Left lung (tissue), 10 donors: ENCODE measurements around the gene AMIGO3. TPM values are rescaled to one million over a fixed set of nuclear protein-coding genes. Genes with fewer than 3 reads are reported as not detected.

Source experiments
- ATAC-seq: fragments of 200-7000 bp; cut with Tn5 transposase; one replicate; pipeline ENCODE4 v1.9.1; 2020; ENCODE audit warnings: moderate library complexity
- DNase-seq, 4 donors: peaks; one replicate each; pipeline ENCODE4 v3.0.0-alpha.2; 2013 to 2020
- H3K27ac ChIP-seq, 2 donors: fragments of 200-600 bp; sonication (generic) in 1 of 2; one replicate each; pipeline versions ENCODE4 v1.5.0 to v1.8.0; 2020 to 2021
- H3K27me3 ChIP-seq, 2 donors: fragments of 200-600 bp; sonication (generic) in 1 of 2; one replicate each; pipeline versions ENCODE4 v1.5.0 to v1.8.0; 2020 to 2021
- H3K36me3 ChIP-seq, 2 donors: fragments of 200-600 bp; sonication (generic) in 1 of 2; one replicate each; pipeline versions ENCODE4 v1.5.0 to v1.8.0; 2020 to 2021
- H3K4me1 ChIP-seq, 2 donors: fragments of 200-600 bp; one replicate each; pipeline ENCODE4 v1.8.0; 2021
- H3K4me3 ChIP-seq, 2 donors: fragments of 200-600 bp; sonication (generic) in 1 of 2; one replicate each; pipeline versions ENCODE4 v1.5.0 to v1.8.0; 2020 to 2021; ENCODE audit warnings: mild to moderate bottlenecking in 1 of 2
- H3K9me3 ChIP-seq, 2 donors: fragments of 200-600 bp; sonication (generic) in 1 of 2; one replicate each; pipeline versions ENCODE4 v1.5.0 to v1.8.0; 2020 to 2021
- CTCF ChIP-seq, 2 donors: fragments of 200-600 bp; sonication (generic) in 1 of 2; IDR thresholded peaks; one replicate each; pipeline versions ENCODE4 v1.5.0 to v1.8.0; 2021; ENCODE audit warnings: antibody characterized with exemption in 2 of 2
- intact Hi-C, 2 donors: fragments of 100-400 bp; cut with DNase I; formaldehyde crosslinking; loops; one replicate each; pipeline versions ENCODE4 v1.11.2 to v1.14.2; 2022
- polyA plus RNA-seq, 6 donors: library from polyadenylated mRNA; unstranded; fragments of 120-200 nt; gene quantifications; one replicate each; pipeline ENCODE4 v1.2.1, GENCODE V29; 2013; ENCODE audit not compliant: insufficient read length in 6 of 6
- total RNA-seq, 2 donors: library from RNA; stranded (reverse); fragmentation: NEBNext Ultra II Directional; extraction: Animal tissue kit (Norgen Biotek cat#: 25700); gene quantifications; one replicate each; pipeline ENCODE4 v1.2.1, GENCODE V29; 2021
- donor health status: DM: no; HTN: yes; CAD: no.
- donor health status: DM: no; HTN: no; CAD: no.

The AMIGO3 gene
- total and polyA plus RNA-seq, 8 donors, result 0.47 to 2.4 (median 1.8) TPM; not detected in 1

GRCh38 chr3:49715611-49716121 lies 3.8 kb downstream of the AMIGO3 start:
- TF ChIP-seq CTCF (IDR thresholded peaks at IDR 0.05), result no peak
- Histone ChIP-seq H3K27me3 (no peaks in the 10 kb centered on the region), H3K4me3 (no peak overlapping the region), H3K27ac (no peak overlapping the region), H3K4me1 (peaks cover 8 to 27% of the 10 kb centered on the region in 2 donors), H3K36me3 (peaks cover 0 to 43% of the 10 kb centered on the region in 2 donors), H3K9me3 (no peaks in the 10 kb centered on the region)
- no peak for ATAC-seq
- DNase-seq, result peak in 2 of 4 donors; percentile 27 to 47
- intact Hi-C loops, result loop anchor here in 1 of 2 donors (10.0 kb wide), 1 partner anchor 119 kb away; no protein-coding TSS in a partner anchor

GRCh38 chr3:49714728-49715550 lies 4.5 kb downstream of the AMIGO3 start:
- no peak for TF ChIP-seq CTCF (IDR thresholded peaks at IDR 0.05)
- Histone ChIP-seq H3K36me3 (peaks cover 0 to 39% of the 10 kb centered on the region in 2 donors), H3K4me1 (peaks cover 8 to 20% of the 10 kb centered on the region in 2 donors), H3K27ac (no peak overlapping the region), H3K4me3 (no peak overlapping the region), H3K27me3 (no peaks in the 10 kb centered on the region), H3K9me3 (no peaks in the 10 kb centered on the region)
- peak in 2 of 4 donors; percentile 24 to 73 for DNase-seq
- intact Hi-C loops, result loop anchor here in 1 of 2 donors (10.0 kb wide), 1 partner anchor 120 kb away; no protein-coding TSS in a partner anchor
- no peak for ATAC-seq

GRCh38 chr3:49713336-49714105 lies 6.0 kb downstream of the AMIGO3 start:
- no peak for TF ChIP-seq CTCF (IDR thresholded peaks at IDR 0.05)
- intact Hi-C loops, result loop anchor here in 1 of 2 donors (10.0 kb wide), 1 partner anchor 121 kb away; no protein-coding TSS in a partner anchor
- Histone ChIP-seq H3K4me3 (no peak overlapping the region), H3K27me3 (no peaks in the 10 kb centered on the region), H3K4me1 (peaks cover under 1 to 7% of the 10 kb centered on the region in 2 donors), H3K36me3 (peaks cover 0 to 39% of the 10 kb centered on the region in 2 donors), H3K27ac (no peak overlapping the region), H3K9me3 (no peaks in the 10 kb centered on the region)
- DNase-seq (peak in 1 of 4 donors; percentile 66), ATAC-seq (no peak)

GRCh38 chr3:49712631-49713317 lies 6.7 kb downstream of the AMIGO3 start:
- Histone ChIP-seq H3K4me3 (no peak overlapping the region), H3K27me3 (no peaks in the 10 kb centered on the region), H3K36me3 (peaks cover 0 to 39% of the 10 kb centered on the region in 2 donors), H3K9me3 (no peaks in the 10 kb centered on the region), H3K4me1 (no peaks in the 10 kb centered on the region), H3K27ac (no peak overlapping the region)
- TF ChIP-seq CTCF (IDR thresholded peaks at IDR 0.05), result no peak
- ATAC-seq (no peak), DNase-seq (peak in 1 of 4 donors; percentile 43)
- intact Hi-C loops, result loop anchor here in 1 of 2 donors (10.0 kb wide), 1 partner anchor 122 kb away; no protein-coding TSS in a partner anchor
